C4-2B (cell line): ENCODE results near the gene KRT38.

Experiments used
- CTCF ChIP-seq: fragments of 450-650 bp; conservative IDR thresholded peaks from 2 replicates; pipeline ENCODE4 v1.5.1; 2017; ENCODE audit warnings: mild to moderate bottlenecking
- ZFX ChIP-seq: fragments of 450-650 bp; IDR thresholded peaks from 2 replicates; pipeline ENCODE4 v1.6.1; 2017

GRCh38 chr17:41407226-41407625 lies 33.6 kb downstream of the KRT38 start:
- TF ChIP-seq CTCF (no peak), ZFX (no peak)
